ENCODE results near the gene CDIPT. TPM values are rescaled to one million over a fixed set of nuclear protein-coding genes. Genes with fewer than 3 reads are reported as not detected.

The CDIPT gene
- total and polyA plus RNA-seq, 2 of the 13 experiments (the other 11 are each of a cell fraction or from before 2014, with no cell fraction given) = 54.9 to 97.5 TPM

GRCh38 chr16:29899516-29900101 is 36.6 kb upstream of the CDIPT start, which contains the start of gene SEZ6L2 (continued):
- no peak for TF ChIP-seq ZNF142 (CRISPR knock-in tag; IDR thresholded peaks at IDR 0.05)
- peak; percentile 97 for TF ChIP-seq SIN3A (IDR thresholded peaks at IDR 0.05; ENCODE audit: borderline replicate concordance, low read depth, low read length)
- no peak; the same call in 1 of the 2 replicates for TF ChIP-seq NAIF1 (CRISPR knock-in tag; IDR thresholded peaks at IDR 0.05; ENCODE audit: borderline replicate concordance)
- no peak for TF ChIP-seq KDM6A (CRISPR knock-in tag; IDR thresholded peaks at IDR 0.05; ENCODE audit: low read depth)
- no peak for TF ChIP-seq PAWR (CRISPR knock-in tag; IDR thresholded peaks at IDR 0.05; ENCODE audit: borderline replicate concordance)
- TF ChIP-seq KMT2B (CRISPR knock-in tag; IDR thresholded peaks at IDR 0.05) = peak; percentile 70; the same call in 1 of the 2 replicates
- TF ChIP-seq MBD4 (IDR thresholded peaks at IDR 0.05; ENCODE audit: borderline replicate concordance, low read length) = no peak
- TF ChIP-seq CEBPB (IDR thresholded peaks at IDR 0.05; ENCODE audit: borderline replicate concordance, low read depth, low read length) = no peak
- TF ChIP-seq ZBTB39 (CRISPR knock-in tag; IDR thresholded peaks at IDR 0.05) = 0 out of 2 replicates have a peak, but pooled peaks have one; percentile 64
- peak; percentile 15; the same call in 1 of the 2 replicates for TF ChIP-seq UBTF (CRISPR knock-in tag; IDR thresholded peaks at IDR 0.05)
- peak; percentile 95; the same call in 1 of the 2 replicates for TF ChIP-seq IRX3 (CRISPR knock-in tag; IDR thresholded peaks at IDR 0.05; ENCODE audit: borderline replicate concordance, low read depth)
- TF ChIP-seq HNF4A (CRISPR knock-in tag; IDR thresholded peaks at IDR 0.05) = no peak
- no peak for TF ChIP-seq ZNF543 (CRISPR knock-in tag; IDR thresholded peaks at IDR 0.05)
- TF ChIP-seq RXRB (CRISPR knock-in tag; IDR thresholded peaks at IDR 0.05; ENCODE audit: borderline replicate concordance) = peak; percentile 23; the same call in 1 of the 2 replicates
- TF ChIP-seq ZSCAN29 (CRISPR knock-in tag; conservative IDR thresholded peaks at IDR 0.05) = no peak
- TF ChIP-seq ZNF639 (CRISPR knock-in tag; conservative IDR thresholded peaks at IDR 0.05) = no peak; the same call in 1 of the 2 replicates
- no peak; the same call in 1 of the 2 replicates for TF ChIP-seq NCOR1 (IDR thresholded peaks at IDR 0.05; ENCODE audit: borderline replicate concordance, low read length)
- no peak for TF ChIP-seq TAF15 (IDR thresholded peaks at IDR 0.05; ENCODE audit: low read depth, low read length, poor library complexity, severe bottlenecking)
